Mesenteric fat pad (tissue), 1 donor: ENCODE results near the gene CDK12. TPM values are rescaled to one million over a fixed set of nuclear protein-coding genes. Genes with fewer than 3 reads are reported as not detected.

Experiments
- DNase-seq: peaks from one replicate; pipeline ENCODE4 v3.0.0-alpha.2; 2020; ENCODE audit warnings: low spot score
- total RNA-seq: library from RNA; stranded (reverse); fragmentation: NEBNext Ultra II Directional; extraction: Animal tissue kit (Norgen Biotek cat#: 25700); gene quantifications from one replicate; pipeline ENCODE4 v1.2.1, GENCODE V29; 2021
- donor health status: DM: yes; HTN: yes; CAD: no.

The CDK12 gene
- total RNA-seq, 1 donor from 2014 or later = 46.5 TPM

- DNase-seq = no peak
Measured at GRCh38 chr17:39548494-39549225, 87.4 kb downstream of the CDK12 start.

- no peak for DNase-seq
Measured at GRCh38 chr17:39549747-39550573, 88.7 kb downstream of the CDK12 start.

- DNase-seq = no peak
Measured at GRCh38 chr17:39551879-39552278, 90.6 kb downstream of the CDK12 start.

GRCh38 chr17:39553341-39553945, 92.2 kb downstream of the CDK12 start:
- no peak for DNase-seq

GRCh38 chr17:39555368-39555767, 94.1 kb downstream of the CDK12 start:
- DNase-seq = no peak

GRCh38 chr17:39556423-39556822, 95.1 kb downstream of the CDK12 start:
- DNase-seq = no peak

- no peak for DNase-seq
Measured at GRCh38 chr17:39562395-39562794, 101.1 kb downstream of the CDK12 start.

- no peak for DNase-seq
Measured at GRCh38 chr17:39562976-39563375, 101.7 kb downstream of the CDK12 start.

GRCh38 chr17:39563476-39563875, 102.2 kb downstream of the CDK12 start:
- DNase-seq = no peak

- no peak for DNase-seq
Measured at GRCh38 chr17:39564211-39564848, 103.0 kb downstream of the CDK12 start.

- DNase-seq = no peak
Measured at GRCh38 chr17:39566094-39566850, 105.0 kb downstream of the CDK12 start.

GRCh38 chr17:39568702-39569101, 107.4 kb downstream of the CDK12 start:
- no peak for DNase-seq

- DNase-seq = no peak
Measured at GRCh38 chr17:39569126-39569525, 107.8 kb downstream of the CDK12 start.

- DNase-seq = no peak
Measured at GRCh38 chr17:39572121-39572520, 110.8 kb downstream of the CDK12 start.

- DNase-seq = no peak
Measured at GRCh38 chr17:39573447-39574298, 112.4 kb downstream of the CDK12 start.

GRCh38 chr17:39576187-39576586, 114.9 kb downstream of the CDK12 start:
- DNase-seq = no peak

- DNase-seq = no peak
Measured at GRCh38 chr17:39578272-39578671, 117.0 kb downstream of the CDK12 start.

GRCh38 chr17:39579318-39580081, 118.2 kb downstream of the CDK12 start:
- DNase-seq = no peak

GRCh38 chr17:39580082-39580468, 118.8 kb downstream of the CDK12 start:
- no peak for DNase-seq
